GM12878 (cell line): ENCODE results near the gene CHMP4B. TPM values are rescaled to one million over a fixed set of nuclear protein-coding genes. Genes with fewer than 3 reads are reported as not detected.

Source experiments
- ATAC-seq: fragments of 200-7000 bp; cut with Tn5 transposase; 3 replicates; pipeline ENCODE4 v1.9.1; 2020; ENCODE audit warnings: mild to moderate bottlenecking, moderate library complexity
- BruUV-seq: library from RNA; stranded (reverse); fragments of 400-500 nt; replicated peaks from 2 replicates; lab custom pipeline; 2021; lab: Mats Ljungman, UMichigan
- CTCF ChIA-PET: fragments of 300-600 bp; sonication (Branson Sonifier 250); formaldehyde crosslinking; extraction: SDS; loops from one replicate; lab custom pipeline; 2021; ENCODE audit warnings: inconsistent platforms; lab: Yijun Ruan, JAX
- POLR2A ChIA-PET: fragments of 350-600 bp; formaldehyde crosslinking; extraction: SDS; loops from one replicate; lab custom pipeline; 2021; ENCODE audit warnings: inconsistent platforms; lab: Charles Lee
- RAD21 ChIA-PET: fragments of 300-600 bp; sonication (Branson Sonifier 250); formaldehyde crosslinking; loops from one replicate; lab custom pipeline; 2023; ENCODE audit warnings: antibody characterized with exemption; ENCODE audit not compliant: unreplicated experiment; lab: Charles Lee
- SMC1A ChIA-PET: fragments of 300-600 bp; sonication (Branson Sonifier 250); formaldehyde crosslinking; loops from one replicate; lab custom pipeline; 2023; ENCODE audit not compliant: unreplicated experiment, uncharacterized antibody; lab: Charles Lee
- DNase-seq: peaks from one replicate; pipeline ENCODE4 v3.0.0-alpha.2; 2011; ENCODE audit warnings: low read depth, low spot score
- FAIRE-seq: peaks from 3 replicates; lab custom pipeline; 2011; peaks lifted over from hg19 to GRCh38; lab: Jason Lieb, UNC
- H2AFZ ChIP-seq: 2 replicates; pipeline ENCODE4 v1.6.0; 2011; ENCODE audit warnings: low read depth, low read length, control low read depth; ENCODE audit not compliant: control insufficient read depth
- H3K27ac ChIP-seq: 2 replicates; pipeline ENCODE4 v1.5.1; 2011; ENCODE audit warnings: control low read depth; ENCODE audit not compliant: control insufficient read depth, insufficient read depth
- H3K27me3 ChIP-seq, 2 experiments: replicated peaks in 1 of 2; 2 replicates each; pipeline versions ENCODE4 v1.6.0 to v1.6.1; 2011; ENCODE audit warnings: low read length in 1 of 2; ENCODE audit not compliant: control insufficient read depth in 2 of 2, insufficient read depth in 2 of 2
- H3K36me3 ChIP-seq, 2 experiments: 2 replicates each; pipeline ENCODE4 v1.5.1; 2011; ENCODE audit warnings: low read length in 1 of 2; ENCODE audit not compliant: control insufficient read depth in 2 of 2, insufficient read depth in 2 of 2
- H3K4me1 ChIP-seq: 2 replicates; pipeline ENCODE4 v1.6.1; 2011; ENCODE audit warnings: mild to moderate bottlenecking, low read length, moderate library complexity, mixed read lengths; ENCODE audit not compliant: control insufficient read depth, insufficient read depth
- H3K4me2 ChIP-seq: 2 replicates; pipeline ENCODE4 v1.6.0; 2011; ENCODE audit warnings: control low read depth; ENCODE audit not compliant: control insufficient read depth, insufficient read depth
- H3K4me3 ChIP-seq: fragments of 200-600 bp; sonication (generic); 2 replicates; pipeline ENCODE4 v1.5.1; 2016
- H3K79me2 ChIP-seq: 2 replicates; pipeline ENCODE4 v1.6.0; 2011; ENCODE audit warnings: low read length; ENCODE audit not compliant: control insufficient read depth, insufficient read depth
- H3K9ac ChIP-seq: 2 replicates; pipeline ENCODE4 v1.8.0; 2011; ENCODE audit warnings: low read length, control low read depth, mixed read lengths; ENCODE audit not compliant: control insufficient read depth, insufficient read depth
- H3K9me3 ChIP-seq: replicated peaks from 3 replicates; pipeline ENCODE4 v1.5.1; 2011; ENCODE audit warnings: mild to moderate bottlenecking, low read length; ENCODE audit not compliant: control insufficient read depth, insufficient read depth
- H4K20me1 ChIP-seq: 2 replicates; pipeline ENCODE4 v1.6.0; 2011; ENCODE audit not compliant: control insufficient read depth, insufficient read depth
- CBX5 ChIP-seq: sonication (generic); IDR thresholded peaks from 2 replicates; pipeline ENCODE4 v1.6.1; 2016; ENCODE audit warnings: low read depth, moderate library complexity, mild to moderate bottlenecking, inconsistent platforms
- RFX5 ChIP-seq: IDR thresholded peaks from 2 replicates; pipeline ENCODE4 v1.6.1; 2011; ENCODE audit warnings: low read depth, low read length, improper control_type of control experiment
- SRF ChIP-seq, 2 experiments: IDR thresholded peaks; 2 replicates each; pipeline ENCODE4 v1.6.1; 2011; ENCODE audit warnings: low read depth in 2 of 2, low read length in 2 of 2, mild to moderate bottlenecking in 1 of 2, moderate library complexity in 1 of 2
- YY1 ChIP-seq: IDR thresholded peaks from 2 replicates; pipeline ENCODE4 v1.6.1; 2011; ENCODE audit warnings: low read depth, mild to moderate bottlenecking, low read length
- WGBS: methylation state at CpG from one replicate; pipeline ENCODE4 v1.1.6; 2016; ENCODE audit warnings: low lambda C conversion rate; ENCODE audit not compliant: insufficient replicate concordance, insufficient coverage; ENCODE audit errors: missing lambda C conversion rate; 5-methylcytosine and 5-hydroxymethylcytosine counted together
- in situ Hi-C: fragments of 300-500 bp; cut with MboI; formaldehyde crosslinking; loops from 9 replicates; pipeline ENCODE4 v1.14.3; 2018; ENCODE audit warnings: mixed read lengths
- intact Hi-C: fragments of 100-400 bp; cut with micrococcal nuclease; formaldehyde crosslinking; loops from one replicate; pipeline ENCODE4 v1.14.2; 2022; ENCODE audit not compliant: unreplicated experiment
- polyA plus RNA-seq, 11 experiments: library from polyadenylated mRNA; depleted of rRNA in 4 of 11; unstranded in 6 of 11; stranded (reverse) in 5 of 11; fragments of >200 nt; fragmentation: Nextera tagmentation in 4 of 11; fragmentation: Illumina TruSeq in 1 of 11; extraction: Ambion mirVana in 4 of 11; extraction: Trizol in 1 of 11; gene quantifications; 1 replicate in 1 of 11; 2 replicates in 10 of 11; pipeline versions ENCODE4 v1.2.1 to v1.2.3, GENCODE V29; 2011 to 2016; ENCODE audit warnings: inconsistent platforms in 2 of 11, missing spikeins in 2 of 11, low read depth in 1 of 11
- total RNA-seq, 4 experiments: library from RNA; depleted of rRNA in 3 of 4; stranded (reverse); fragments of >200 nt in 3 of 4; fragmentation: Illumina TruSeq in 1 of 4; extraction: Trizol in 1 of 4; gene quantifications; 2 replicates each; pipeline versions ENCODE4 v1.2.1 to v1.2.3, GENCODE V29; 2013 to 2021
- TF ChIP-seq, protein P1 (sequence below): fragments of 450-650 bp; IDR thresholded peaks from 2 replicates; pipeline ENCODE4 v1.6.1; 2016; ENCODE audit warnings: mild to moderate bottlenecking
- TF ChIP-seq, protein P2 (sequence below): fragments of 450-650 bp; IDR thresholded peaks from 2 replicates; pipeline ENCODE4 v1.6.1; 2016; ENCODE audit warnings: mild to moderate bottlenecking, moderate library complexity, borderline replicate concordance

Gene CHMP4B
- total and polyA plus RNA-seq, 10 of the 15 experiments (the other 5 are each of a cell fraction or from before 2014, with no cell fraction given), result 4.2 to 118 (median 49.6) TPM

DNA sequence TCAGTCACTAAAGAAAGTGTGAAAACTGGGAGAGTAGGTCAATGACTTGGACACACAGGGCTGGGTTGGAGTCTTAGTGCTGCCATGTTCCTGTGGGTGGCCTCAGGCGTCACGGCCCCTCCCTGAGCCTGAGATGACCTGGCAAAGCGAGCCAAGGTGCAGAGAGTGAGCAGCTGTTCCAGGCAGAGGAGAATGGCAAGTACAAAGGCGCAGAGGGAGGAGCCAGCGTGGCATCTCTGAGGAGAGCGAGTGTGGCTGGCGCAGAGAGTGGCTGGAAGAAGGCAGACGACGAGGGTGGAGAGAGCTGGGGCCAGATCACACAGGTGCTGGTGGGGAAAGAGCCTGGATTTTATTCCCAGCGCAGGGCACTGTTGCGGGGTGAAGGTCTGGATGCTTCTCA lies 20.6 kb upstream of the CHMP4B start:
- H3K9me3 ChIP-seq, result no peaks in the 10 kb centered on the region
- H3K4me2 ChIP-seq, result no peak overlapping the region
- no peak overlapping the region for H3K27ac ChIP-seq
- no peak overlapping the region for H3K9ac ChIP-seq
- H3K4me3 ChIP-seq, result no peak overlapping the region
- no TSS peak for BruUV-seq
- ATAC-seq, result no peak
- RAD21 ChIA-PET, result no interaction called here
- no peak for DNase-seq
- peaks cover 7% of the 10 kb centered on the region for H3K4me1 ChIP-seq
- in situ Hi-C loops (no loop called here), intact Hi-C loops (loop anchor here (5.0 kb wide), 1 partner anchor 337 kb away; no protein-coding TSS in a partner anchor)
- no peak overlapping the region for H2AFZ ChIP-seq
- SMC1A ChIA-PET, result no interaction called here
- no peaks in the 10 kb centered on the region for H3K27me3 ChIP-seq
- CTCF ChIA-PET, result interaction anchor here (1.5 to 4.1 kb wide), 4 partner anchors 8 to 48 kb away, joined by 3 to 16 read pairs (median 12); no protein-coding TSS in a partner anchor
- no peaks in the 10 kb centered on the region for H4K20me1 ChIP-seq
- WGBS, result 87% methylated on average over 9 of the region's 11 CpGs
- POLR2A ChIA-PET, result no interaction called here
- no peaks in the 10 kb centered on the region for H3K79me2 ChIP-seq
- TF ChIP-seq, protein P1, sequence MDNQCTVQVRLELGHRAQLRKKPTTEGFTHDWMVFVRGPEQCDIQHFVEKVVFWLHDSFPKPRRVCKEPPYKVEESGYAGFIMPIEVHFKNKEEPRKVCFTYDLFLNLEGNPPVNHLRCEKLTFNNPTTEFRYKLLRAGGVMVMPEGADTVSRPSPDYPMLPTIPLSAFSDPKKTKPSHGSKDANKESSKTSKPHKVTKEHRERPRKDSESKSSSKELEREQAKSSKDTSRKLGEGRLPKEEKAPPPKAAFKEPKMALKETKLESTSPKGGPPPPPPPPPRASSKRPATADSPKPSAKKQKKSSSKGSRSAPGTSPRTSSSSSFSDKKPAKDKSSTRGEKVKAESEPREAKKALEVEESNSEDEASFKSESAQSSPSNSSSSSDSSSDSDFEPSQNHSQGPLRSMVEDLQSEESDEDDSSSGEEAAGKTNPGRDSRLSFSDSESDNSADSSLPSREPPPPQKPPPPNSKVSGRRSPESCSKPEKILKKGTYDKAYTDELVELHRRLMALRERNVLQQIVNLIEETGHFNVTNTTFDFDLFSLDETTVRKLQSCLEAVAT, result no peak
- TF ChIP-seq SRF (IDR thresholded peaks at IDR 0.05; ENCODE audit: low read depth in 2 of 2, low read length in 2 of 2) (no peak), RFX5 (no peak), CBX5 (no peak), YY1 (no peak)
- TF ChIP-seq, protein P2, sequence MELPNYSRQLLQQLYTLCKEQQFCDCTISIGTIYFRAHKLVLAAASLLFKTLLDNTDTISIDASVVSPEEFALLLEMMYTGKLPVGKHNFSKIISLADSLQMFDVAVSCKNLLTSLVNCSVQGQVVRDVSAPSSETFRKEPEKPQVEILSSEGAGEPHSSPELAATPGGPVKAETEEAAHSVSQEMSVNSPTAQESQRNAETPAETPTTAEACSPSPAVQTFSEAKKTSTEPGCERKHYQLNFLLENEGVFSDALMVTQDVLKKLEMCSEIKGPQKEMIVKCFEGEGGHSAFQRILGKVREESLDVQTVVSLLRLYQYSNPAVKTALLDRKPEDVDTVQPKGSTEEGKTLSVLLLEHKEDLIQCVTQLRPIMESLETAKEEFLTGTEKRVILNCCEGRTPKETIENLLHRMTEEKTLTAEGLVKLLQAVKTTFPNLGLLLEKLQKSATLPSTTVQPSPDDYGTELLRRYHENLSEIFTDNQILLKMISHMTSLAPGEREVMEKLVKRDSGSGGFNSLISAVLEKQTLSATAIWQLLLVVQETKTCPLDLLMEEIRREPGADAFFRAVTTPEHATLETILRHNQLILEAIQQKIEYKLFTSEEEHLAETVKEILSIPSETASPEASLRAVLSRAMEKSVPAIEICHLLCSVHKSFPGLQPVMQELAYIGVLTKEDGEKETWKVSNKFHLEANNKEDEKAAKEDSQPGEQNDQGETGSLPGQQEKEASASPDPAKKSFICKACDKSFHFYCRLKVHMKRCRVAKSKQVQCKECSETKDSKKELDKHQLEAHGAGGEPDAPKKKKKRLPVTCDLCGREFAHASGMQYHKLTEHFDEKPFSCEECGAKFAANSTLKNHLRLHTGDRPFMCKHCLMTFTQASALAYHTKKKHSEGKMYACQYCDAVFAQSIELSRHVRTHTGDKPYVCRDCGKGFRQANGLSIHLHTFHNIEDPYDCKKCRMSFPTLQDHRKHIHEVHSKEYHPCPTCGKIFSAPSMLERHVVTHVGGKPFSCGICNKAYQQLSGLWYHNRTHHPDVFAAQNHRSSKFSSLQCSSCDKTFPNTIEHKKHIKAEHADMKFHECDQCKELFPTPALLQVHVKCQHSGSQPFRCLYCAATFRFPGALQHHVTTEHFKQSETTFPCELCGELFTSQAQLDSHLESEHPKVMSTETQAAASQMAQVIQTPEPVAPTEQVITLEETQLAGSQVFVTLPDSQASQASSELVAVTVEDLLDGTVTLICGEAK, result no peak
- no peak for FAIRE-seq
- no peaks in the 10 kb centered on the region for H3K36me3 ChIP-seq
